ENCODE results near the gene ZFYVE21.

ZFYVE21 gene

DNA sequence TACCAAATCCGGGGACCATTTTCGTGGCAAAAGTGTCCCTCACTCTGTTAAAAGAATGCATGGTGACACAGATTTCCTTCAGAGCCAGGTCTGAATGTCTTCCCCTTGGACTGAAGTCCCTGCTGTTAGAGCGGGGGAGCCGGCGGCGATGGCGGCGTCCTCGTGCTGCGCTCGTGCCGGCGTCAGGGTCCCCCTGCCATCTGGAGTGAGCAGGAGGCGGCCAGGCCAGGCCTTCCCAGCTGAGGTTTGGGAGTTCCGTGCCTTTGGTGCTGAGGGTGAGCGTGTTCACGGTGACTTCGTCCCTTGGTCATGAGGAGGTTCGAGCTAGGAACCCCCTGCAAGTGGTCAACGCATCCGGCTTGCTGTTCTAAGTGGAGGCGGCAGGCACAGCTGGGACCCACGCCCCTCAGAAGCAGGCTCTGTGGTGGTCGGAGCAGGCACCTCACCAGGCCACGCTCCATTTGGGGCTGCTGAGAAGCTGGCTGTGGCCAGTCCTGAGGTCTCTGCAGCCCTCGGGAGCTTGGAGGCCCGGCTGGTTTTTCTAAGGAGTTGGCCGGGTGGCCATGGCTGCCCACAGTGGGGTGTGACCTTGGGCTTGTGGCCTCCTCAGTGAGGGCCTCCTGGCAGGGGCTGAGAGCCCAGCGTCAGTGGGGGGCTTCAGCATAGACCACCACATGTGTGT, 9.5 kb downstream of the ZFYVE21 start:
- DNase-seq (ENCODE audit: low read depth in 2 of 2): no peak

DNA sequence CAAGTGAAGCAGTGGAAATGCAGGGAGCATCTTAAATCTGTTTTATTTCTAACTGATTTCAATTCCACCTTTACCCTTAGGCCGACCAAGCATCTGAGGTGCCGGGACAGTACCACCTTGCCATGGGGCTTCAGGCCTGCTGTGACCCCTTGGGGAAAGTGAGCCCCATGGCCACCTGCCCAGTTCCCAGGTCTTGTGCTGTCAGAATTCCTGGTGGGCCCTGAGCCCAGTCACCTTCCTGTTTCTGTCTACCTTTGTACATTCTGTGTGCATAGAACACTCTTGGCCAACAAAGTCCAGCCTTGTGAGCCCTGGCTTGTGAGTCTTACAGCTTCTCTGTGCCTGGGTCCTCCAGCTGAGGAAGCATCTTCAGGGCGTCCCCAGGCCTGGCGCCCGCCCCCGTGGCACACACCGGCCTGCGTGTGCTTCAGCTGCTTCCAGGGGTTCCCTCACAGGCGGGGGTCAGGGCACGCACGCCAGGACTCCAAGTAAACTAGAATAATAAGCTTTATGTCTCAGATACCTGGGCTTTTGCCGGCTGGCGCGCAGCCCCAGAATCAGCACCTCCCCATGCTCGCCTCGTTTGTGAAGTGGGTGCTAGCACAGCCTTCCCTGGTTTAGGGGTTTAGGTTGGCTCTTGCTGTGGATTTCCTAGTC, 10.3 kb downstream of the ZFYVE21 start:
- DNase-seq (ENCODE audit: low read depth in 2 of 2): no peak

DNA sequence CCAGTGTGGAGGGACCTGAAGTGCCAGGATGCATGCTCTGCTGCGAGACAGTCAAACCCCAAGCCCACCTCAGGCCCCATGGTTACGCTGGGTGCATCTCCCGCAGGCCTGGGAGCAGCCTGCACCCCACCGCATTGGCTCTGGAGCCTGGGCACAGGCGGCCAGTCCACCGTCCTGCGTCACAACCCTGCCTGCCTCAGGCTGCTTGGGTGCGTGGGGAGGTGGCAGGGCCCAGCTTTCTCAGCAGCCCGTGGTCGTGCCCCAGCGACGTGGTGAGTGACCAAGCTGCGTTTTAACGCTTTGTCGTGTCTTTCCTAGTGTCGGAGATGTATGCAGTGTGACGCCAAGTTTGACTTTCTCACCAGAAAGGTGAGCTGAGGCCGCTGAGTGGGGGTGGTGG, 10.9 kb downstream of the ZFYVE21 start:
- DNase-seq (ENCODE audit: low read depth in 2 of 2): no peak

DNA sequence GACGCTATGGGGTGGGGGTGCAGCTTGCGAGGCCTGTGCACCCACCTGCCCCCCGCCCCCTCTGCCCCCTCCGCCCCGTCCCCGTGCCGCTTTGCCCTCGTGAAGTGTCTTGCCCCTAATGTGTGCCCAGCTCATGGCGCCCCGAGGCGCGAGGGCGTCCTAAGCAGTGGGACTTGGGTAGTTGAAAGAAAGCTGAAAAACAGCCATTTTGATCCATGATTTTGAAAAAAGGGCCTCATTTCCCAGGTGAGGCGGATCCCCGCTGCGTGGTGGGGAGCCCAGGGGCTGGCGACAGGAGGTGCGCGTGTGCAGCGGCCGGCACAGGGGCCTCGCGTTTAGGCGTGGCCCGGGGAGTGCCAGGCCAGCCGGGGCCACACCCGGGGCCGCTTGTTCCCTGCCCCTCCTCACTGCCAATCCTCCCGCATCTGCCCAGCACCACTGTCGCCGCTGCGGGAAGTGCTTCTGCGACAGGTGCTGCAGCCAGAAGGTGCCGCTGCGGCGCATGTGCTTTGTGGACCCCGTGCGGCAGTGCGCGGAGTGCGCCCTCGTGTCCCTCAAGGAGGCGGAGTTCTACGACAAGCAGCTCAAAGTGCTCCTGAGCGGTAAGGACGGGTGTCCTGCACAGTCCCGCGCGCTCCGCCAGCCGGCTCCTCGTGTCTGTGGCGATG, 11.8 kb downstream of the ZFYVE21 start:
- DNase-seq (ENCODE audit: low read depth in 2 of 2): no peak

DNA sequence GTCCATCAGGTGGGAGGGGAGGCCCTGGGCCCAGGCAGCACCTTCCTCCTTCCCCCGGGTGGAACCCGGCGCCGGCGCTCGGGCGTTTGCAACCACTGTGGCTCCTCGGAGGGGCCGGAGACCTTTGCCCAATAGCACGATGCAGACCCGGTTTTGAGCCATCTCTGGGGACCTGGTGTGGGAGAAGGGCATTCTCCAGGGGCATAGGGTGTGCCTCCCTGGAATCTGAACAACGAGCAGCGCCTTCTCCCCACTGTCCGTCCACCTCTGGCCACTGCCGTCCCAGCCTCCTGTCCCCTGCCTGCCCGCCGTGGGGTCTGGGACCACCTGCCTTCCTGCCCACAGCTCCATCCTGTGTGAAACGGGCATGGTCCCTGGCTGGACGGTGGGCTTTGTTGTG, 12.5 kb downstream of the ZFYVE21 start:
- DNase-seq (ENCODE audit: low read depth in 2 of 2): no peak

DNA sequence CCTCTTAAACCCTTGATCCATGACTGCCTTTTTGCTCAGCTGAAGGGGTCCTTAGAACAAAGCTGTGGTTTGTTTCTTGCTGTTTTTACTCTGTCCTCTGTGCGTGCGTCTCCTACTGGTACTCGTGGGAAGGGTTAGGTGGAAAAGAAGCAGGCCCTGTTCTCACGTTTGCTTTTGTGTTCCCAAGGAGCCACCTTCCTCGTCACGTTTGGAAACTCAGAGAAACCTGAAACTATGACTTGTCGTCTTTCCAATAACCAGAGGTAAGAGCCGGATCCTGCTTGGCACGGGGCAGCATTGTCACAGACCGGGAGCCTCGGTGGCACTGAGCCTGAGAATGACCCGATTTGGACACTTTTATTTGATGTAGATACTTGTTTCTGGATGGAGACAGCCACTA, 13.1 kb downstream of the ZFYVE21 start:
- DNase-seq (ENCODE audit: low read depth in 2 of 2): no peak

DNA sequence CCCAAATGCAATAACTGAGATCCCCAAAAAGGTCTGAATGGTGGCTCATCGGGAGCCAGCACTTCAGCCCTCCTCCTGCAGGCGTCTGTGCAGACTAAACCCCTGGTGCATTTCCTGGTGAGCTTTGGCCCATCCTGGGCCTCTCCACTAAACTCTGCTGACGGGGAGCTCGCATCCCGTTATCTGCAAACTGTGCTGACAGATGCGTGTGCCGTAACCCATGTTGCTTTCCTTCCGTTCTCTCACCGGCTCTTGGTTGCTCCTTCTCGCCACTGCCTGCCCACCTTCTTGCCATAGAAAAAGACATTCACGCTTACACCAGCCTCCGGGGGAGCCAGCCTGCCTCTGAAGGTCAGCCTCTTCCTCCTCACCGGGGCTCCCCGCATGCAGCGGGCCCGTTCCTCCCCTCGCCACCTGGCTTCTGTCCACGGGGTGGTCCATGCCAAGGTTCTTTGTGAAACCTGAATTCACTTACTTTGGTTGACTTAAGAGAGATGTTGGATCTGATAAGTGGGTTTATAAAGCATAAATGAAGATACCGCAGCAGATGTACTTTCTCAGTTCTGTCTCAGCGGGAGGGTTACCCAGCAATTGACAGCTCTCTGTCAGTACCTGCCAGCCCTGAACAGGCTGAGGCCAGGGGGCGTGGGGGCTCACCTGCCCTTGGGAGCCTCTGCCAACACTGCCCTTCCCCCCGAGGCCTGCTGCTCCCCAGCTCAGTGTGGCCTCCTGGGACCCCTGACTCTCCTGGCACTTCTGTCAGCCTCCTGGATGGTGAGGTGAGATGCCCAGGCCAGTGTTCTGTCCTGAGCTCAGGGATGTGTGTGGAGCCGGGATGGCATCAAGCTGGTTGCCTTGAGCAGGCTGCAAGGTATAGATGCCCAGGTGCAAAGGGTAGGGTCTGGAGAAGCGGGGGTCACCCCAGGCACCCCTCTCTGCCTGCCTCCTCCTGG, 14.2 kb downstream of the ZFYVE21 start:
- no peak for DNase-seq (ENCODE audit: low read depth in 2 of 2)

DNA sequence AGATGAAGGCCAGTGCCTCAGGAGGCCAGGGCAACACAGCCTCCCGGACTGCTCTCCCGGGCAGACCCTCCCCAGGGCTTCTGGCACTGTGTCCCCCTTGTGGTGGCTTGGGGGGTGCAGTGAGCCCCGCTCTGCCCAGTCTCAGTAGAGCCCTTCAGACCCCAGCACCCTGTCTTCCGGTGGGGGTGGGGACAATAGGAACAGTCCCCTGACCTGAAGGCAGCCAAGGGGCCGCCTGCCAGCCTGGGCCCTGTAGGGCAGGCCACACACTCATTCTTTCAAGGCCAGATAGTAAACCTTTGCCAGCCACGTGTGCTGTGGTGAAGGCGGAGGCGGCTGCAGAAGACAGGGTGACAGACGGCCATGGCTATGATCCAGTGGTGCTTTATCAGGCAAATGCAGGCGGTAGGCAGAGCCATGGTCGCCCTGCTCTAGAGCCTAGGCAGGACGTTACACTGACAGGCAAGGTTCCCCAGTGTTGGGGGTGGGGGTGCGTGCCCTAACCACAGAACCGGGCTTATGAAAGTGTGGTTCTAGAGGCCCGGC, 15.0 kb downstream of the ZFYVE21 start:
- DNase-seq (ENCODE audit: low read depth in 2 of 2): no peak

DNA sequence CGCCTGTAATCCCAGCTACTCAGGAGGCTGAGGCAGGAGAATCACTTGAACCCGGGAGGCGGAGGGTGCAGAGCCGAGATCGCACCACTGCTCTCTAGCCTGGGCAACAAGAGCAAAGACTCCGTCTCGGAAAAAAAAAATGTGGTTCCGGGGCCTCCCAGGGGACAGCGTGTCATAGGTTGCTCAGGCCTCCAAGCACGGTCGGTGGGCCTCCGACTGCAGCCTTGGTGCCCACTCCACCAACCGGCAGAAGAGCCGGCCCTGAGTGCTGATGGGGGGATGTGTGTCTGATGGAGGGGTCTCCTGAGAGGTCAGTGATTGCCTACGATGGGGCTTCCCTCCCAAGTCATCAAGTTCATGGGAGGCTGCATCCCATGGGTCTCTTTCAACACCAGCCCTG, 15.9 kb downstream of the ZFYVE21 start:
- no peak for DNase-seq (ENCODE audit: low read depth in 2 of 2)

DNA sequence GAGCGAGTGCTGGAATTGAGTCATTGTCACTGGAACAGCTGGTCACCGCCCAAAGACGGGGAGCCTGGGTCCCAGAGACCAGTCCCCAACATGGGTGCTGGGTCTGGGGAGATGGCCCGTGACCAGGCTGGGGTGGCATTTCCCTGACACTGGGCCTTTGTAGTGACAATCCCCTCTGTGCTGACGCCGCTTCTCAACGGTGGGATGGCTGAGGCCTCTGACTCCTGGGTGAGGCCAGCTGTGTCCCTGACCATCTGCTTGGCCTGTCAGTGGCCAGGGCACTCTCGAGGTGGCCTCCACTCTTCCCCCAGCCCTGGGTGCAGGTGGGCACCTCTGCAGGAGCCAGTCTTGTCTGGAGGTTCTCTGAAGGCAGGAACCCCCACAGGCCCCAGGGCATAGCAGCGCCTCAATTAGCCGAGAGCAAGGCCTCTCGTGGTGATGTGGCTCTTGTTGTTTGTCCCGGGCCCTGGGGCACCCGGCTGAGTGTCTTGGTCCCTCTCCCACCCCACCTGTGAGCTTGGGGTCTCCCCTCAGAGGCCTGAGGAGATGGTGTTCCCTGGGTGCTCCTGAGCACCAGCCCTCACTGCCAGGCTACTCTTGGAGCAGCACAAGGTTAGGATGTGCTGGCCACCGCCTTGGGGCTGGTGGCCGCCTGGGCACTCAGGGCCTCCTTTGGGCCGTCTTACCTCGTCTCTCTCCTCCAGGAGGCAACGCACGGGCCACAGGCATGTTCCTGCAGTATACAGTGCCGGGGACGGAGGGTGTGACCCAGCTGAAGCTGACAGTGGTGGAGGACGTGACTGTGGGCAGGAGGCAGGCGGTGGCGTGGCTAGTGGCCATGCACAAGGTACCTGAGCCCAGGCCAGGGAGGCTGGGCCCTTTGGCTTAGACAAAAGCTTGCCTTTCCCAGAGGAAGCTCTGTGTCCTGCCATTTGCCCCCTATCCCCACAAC, 16.6 kb downstream of the ZFYVE21 start:
- no peak for DNase-seq (ENCODE audit: low read depth in 2 of 2)

DNA sequence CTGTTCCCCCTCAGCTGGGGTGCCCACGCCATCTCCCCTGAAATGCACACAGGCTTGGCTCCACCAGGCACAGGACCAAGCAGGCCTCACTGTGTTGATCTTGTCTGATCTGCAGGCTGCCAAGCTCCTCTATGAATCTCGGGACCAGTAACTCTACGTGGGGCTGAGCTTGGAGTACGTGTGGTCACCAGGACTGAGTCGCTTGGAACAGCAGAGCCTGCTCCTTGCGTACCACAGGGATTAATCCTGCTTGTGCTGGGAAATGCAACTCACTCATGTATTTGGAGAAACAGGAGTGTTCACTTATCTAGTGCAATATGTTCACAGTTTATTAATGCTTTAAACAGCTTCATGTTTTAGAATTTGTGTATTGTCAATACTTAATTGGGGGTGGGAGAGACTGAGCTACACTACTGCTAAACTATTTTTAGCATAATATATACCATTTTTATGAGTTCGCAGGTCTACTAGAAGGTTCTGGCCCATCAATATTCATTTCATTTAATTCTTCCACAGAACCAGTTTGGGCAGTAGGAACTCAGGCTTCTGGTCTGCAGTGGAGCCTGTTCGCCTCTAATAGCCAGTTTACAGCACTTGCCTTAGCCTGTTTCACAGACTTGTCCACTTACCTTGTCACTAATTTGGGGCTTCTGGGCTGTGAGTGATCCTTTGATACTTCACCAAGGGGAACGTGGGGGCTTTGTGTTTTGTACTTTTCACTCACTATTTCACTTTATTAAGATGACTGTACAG, 17.4 kb downstream of the ZFYVE21 start:
- no peak for DNase-seq (ENCODE audit: low read depth in 2 of 2)

DNA sequence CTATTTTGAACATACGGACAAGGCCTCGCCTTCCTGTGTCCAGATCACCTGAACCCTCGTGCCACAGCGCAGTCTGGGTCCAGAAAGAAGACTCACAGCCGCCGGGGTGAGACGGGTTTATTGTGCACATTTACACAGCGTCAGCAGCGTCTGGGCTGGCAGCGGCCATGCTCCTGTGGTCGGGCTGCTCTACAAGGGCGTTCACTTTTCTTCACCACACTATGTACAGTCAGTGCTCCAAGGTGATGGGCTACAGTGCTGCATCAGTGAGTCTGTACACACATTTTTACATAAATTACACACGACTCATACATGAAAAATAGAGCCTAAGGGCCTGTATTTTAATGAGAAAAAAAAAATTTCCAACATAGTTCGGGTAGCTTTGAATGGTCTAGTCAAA, 18.0 kb downstream of the ZFYVE21 start:
- no peak for DNase-seq (ENCODE audit: low read depth in 2 of 2)

DNA sequence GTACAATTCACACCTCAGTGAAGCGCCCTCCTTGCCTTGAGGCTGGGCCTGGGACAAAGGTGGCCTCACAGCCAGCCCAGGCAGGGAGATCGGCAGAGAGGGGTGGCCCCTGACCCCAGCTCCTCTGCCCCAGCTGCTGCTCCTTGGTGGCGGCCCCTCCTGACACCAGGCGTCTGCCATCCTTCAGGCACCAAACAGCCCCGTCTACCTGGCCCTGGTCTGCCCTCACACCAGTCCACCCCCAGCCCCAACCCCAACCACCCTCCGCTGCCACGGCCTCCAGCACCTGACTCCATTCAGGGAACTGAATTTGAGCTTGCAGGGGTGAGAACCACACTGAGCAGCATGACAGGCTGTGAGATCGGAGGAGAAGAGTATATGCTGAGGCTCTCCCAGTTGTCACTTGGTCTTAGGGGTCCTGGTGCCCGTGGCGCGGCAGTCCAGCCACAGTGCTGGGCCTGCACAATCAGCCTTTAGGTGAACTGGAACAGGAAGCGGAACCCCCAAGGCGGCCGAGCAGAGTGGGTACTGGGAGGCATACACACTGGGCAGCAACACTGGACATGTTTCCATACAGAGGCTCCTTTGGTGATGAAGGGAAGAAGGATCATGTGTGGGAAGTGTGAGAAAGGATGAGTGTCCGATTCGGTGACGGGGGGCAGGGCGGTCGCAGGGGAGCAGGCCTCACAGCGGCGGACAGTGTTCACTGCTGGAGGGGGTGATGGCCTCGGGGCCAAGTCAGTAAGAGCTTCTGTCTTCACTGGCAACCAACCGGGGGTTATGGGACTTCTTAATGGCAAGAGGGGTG, 18.7 kb downstream of the ZFYVE21 start:
- no peak for DNase-seq (ENCODE audit: low read depth in 2 of 2)

DNA sequence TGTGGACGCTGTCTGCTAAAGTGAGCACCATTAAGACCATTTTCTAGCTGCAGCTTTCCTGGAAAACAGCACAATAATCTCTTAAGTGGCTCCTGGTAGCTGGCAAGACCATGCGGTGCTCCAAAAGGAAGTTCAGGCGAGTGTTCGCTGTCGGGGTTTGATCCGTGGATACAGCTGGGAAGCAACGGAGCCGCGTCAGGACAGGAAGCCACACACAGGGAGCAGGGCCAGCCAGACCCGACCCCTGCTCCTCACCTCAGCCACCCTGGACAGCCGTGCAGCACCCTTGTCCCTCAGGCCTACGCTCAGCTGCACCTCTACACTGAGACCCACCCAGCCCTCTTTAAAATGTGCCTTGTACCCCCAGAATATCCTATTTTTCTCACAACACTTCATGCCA, 19.4 kb downstream of the ZFYVE21 start:
- DNase-seq (ENCODE audit: low read depth in 2 of 2): no peak

DNA sequence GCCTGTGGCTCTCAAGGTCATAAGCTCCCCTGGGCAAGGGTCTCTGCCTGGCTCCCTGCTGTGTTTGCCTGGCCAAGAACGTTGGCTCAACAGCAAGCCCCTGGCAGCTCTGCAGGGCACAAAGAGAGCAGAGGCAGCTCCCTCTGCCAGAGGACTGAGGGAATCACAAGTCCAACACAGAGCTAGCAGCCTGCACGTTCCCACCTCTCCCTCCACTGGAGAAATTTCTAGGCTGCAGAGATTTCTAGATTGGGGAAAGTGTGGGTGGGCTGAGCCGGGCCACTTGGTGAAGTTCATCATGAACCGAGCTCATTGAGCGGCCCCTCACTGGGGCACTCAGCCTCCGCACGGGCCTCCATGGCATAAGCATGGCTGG, 19.8 kb downstream of the ZFYVE21 start:
- DNase-seq (ENCODE audit: low read depth in 2 of 2): no peak

DNA sequence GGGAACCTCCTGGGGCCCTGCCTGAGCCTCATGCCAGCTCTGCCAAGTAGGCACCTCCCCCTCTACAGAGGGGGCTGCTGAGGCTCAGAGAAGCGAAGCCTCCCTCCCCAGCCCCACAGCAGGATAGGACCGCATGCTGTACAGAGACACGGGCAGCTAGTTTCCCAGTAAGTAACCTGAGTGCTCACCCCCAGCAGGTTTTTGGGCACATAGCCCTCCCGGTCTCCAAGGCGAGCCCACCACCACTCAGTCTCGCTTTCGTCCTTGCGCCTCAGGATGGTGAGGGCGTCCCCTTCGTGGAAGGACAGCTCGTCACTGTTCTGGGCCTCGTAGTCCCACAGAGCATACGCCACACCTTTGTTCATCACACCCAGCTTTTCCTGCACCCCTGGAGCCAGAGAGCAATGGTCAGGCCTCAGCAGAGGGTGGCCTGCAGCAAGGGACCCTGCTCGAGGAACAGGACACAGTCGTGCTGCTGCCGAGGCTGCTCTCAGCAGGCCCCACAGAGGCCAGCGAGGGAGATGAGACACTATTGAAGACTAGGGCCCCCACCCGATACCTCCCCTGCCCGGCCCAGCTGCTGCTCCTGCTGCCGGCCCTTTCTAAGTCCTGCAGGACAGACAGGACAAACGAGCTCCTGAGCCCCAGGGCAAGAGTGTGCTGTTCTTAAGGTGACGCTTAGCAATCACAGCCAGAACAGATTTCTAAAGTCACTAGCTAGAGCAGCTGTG, 20.4 kb downstream of the ZFYVE21 start:
- no peak for DNase-seq (ENCODE audit: low read depth in 2 of 2)

DNA sequence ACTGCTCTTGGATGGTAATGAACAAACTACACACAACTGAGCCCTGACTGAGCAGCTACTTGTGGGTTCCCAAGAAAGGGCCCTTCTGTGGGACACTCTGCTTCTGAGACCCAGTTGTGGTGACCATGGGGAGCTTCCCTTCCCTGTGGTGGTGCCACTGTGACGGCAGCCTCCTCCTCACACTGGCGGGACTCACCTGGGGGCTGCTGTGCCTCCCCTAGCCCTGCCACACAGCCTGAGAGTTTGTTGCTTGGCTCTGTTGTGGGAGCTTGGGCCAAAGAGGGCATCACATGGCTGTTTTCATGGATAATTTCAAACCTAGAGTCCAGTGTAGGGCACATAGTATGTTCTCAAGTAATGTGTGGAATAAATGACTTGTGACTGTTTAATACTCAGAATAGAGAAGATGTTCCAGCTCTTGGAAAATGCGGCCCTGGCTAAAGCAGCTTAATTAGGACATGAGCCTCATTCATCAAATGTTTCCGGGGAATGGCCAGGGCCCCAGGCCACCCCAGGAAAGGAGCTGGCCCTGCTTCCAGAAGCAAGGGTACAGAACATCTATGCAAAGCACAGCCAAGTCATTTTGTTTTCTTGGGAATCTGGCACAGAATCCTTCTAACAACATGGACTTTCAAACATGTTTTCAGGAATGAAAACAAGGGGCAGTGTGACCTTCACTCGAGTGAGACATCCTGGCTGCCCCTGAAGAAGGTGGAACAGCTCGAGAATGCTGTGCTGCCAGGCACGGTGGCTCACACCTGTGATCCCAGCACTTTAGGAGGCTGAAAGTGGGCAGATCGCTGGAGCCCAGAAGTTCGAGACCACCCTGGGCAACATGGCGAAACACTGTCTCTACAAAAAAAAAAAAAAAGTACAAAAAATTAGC, 21.2 kb downstream of the ZFYVE21 start:
- no peak for DNase-seq (ENCODE audit: low read depth in 2 of 2)
